H1 (cell line): ENCODE data around the gene TEX9. TPM values are rescaled to one million over a fixed set of nuclear protein-coding genes. Genes with fewer than 3 reads are reported as not detected.

ENCODE experiments used
- CTCF ChIA-PET: fragments of 300-600 bp; sonication (Branson Sonifier 250); formaldehyde crosslinking; loops from one replicate; lab custom pipeline; 2021; ENCODE audit not compliant: partially characterized antibody; lab: Charles Lee
- POLR2A ChIA-PET: fragments of 300-600 bp; sonication (Branson Sonifier 250); formaldehyde crosslinking; loops from one replicate; lab custom pipeline; 2021; ENCODE audit warnings: inconsistent platforms; ENCODE audit not compliant: partially characterized antibody; lab: Charles Lee
- DNase-seq, 2 experiments: peaks; one replicate each; pipeline versions ENCODE4 v3.0.0 to v3.0.0-alpha.2; 2010 to 2022; ENCODE audit warnings: low spot score in 2 of 2, low read depth in 1 of 2, mixed read lengths in 1 of 2
- FAIRE-seq: peaks from 2 replicates; lab custom pipeline; 2011; peaks lifted over from hg19 to GRCh38; lab: Jason Lieb, UNC
- H2AFZ ChIP-seq: 2 replicates; pipeline ENCODE4 v1.8.1; 2012; ENCODE audit warnings: low read length, inconsistent platforms
- H2AK5ac ChIP-seq: 2 replicates; pipeline ENCODE4 v1.6.1; 2013; ENCODE audit warnings: low read depth, low read length
- H2BK120ac ChIP-seq: replicated peaks from 2 replicates; pipeline ENCODE3; 2013; ENCODE audit warnings: low read depth, low read length, inconsistent platforms
- H2BK12ac ChIP-seq: 2 replicates; pipeline ENCODE4 v1.6.1; 2013; ENCODE audit warnings: low read depth, low read length
- H2BK15ac ChIP-seq: 2 replicates; pipeline ENCODE4 v1.6.1; 2013; ENCODE audit warnings: low read length
- H2BK20ac ChIP-seq: 2 replicates; pipeline ENCODE4 v1.6.1; 2013; ENCODE audit warnings: low read length
- H2BK5ac ChIP-seq: 2 replicates; pipeline ENCODE4 v1.6.1; 2013; ENCODE audit warnings: low read depth, low read length
- H3K14ac ChIP-seq: 2 replicates; pipeline ENCODE4 v1.6.1; 2013; ENCODE audit warnings: inconsistent platforms; ENCODE audit not compliant: insufficient read length
- H3K18ac ChIP-seq: 2 replicates; pipeline ENCODE4 v1.6.1; 2013; ENCODE audit warnings: low read length; ENCODE audit errors: extremely low read depth
- H3K23ac ChIP-seq: 2 replicates; pipeline ENCODE4 v1.6.1; 2013; ENCODE audit warnings: inconsistent platforms; ENCODE audit not compliant: insufficient read length
- H3K23me2 ChIP-seq: 2 replicates; pipeline ENCODE4 v1.6.1; 2013; ENCODE audit warnings: low read depth, low read length
- H3K27ac ChIP-seq: 2 replicates; pipeline ENCODE4 v1.6.1; 2011; ENCODE audit warnings: low read depth, low read length, inconsistent platforms
- H3K27me3 ChIP-seq, 4 experiments: replicated peaks in 1 of 4; 1 replicate in 1 of 4; 2 replicates in 3 of 4; pipeline versions ENCODE4 v1.6.1 to v1.8.1; 2011 to 2013; ENCODE audit warnings: low read length in 3 of 4, mild to moderate bottlenecking in 3 of 4, inconsistent platforms in 2 of 4, mixed read lengths in 2 of 4, moderate library complexity in 1 of 4; ENCODE audit not compliant: control insufficient read depth in 3 of 4, insufficient read depth in 3 of 4; ENCODE audit errors: extremely low read depth in 1 of 4
- H3K36me3 ChIP-seq, 4 experiments: 2 replicates each; pipeline versions ENCODE4 v1.6.1 to v1.8.1; 2011 to 2013; ENCODE audit warnings: mild to moderate bottlenecking in 4 of 4, low read length in 3 of 4, moderate library complexity in 2 of 4, control low read depth in 1 of 4, inconsistent platforms in 1 of 4; ENCODE audit not compliant: insufficient read depth in 4 of 4, control insufficient read depth in 2 of 4
- H3K4ac ChIP-seq: replicated peaks from 2 replicates; pipeline ENCODE3; 2013; ENCODE audit warnings: low read length, low read depth, mixed read lengths, inconsistent platforms; ENCODE audit not compliant: insufficient read length
- H3K4me1 ChIP-seq, 4 experiments: replicated peaks in 1 of 4; 1 replicate in 1 of 4; 2 replicates in 3 of 4; pipeline versions ENCODE4 v1.6.1 to v1.8.1; 2011 to 2013; ENCODE audit warnings: low read length in 3 of 4, inconsistent platforms in 2 of 4, mixed read lengths in 1 of 4; ENCODE audit not compliant: insufficient read depth in 4 of 4, control insufficient read depth in 3 of 4
- H3K4me2 ChIP-seq, 2 experiments: 2 replicates each; pipeline versions ENCODE4 v1.6.1 to v1.8.1; 2011 to 2013; ENCODE audit warnings: low read depth in 2 of 2, low read length in 2 of 2, control low read depth in 1 of 2, inconsistent platforms in 1 of 2, mild to moderate bottlenecking in 1 of 2; ENCODE audit not compliant: insufficient read depth in 1 of 2
- H3K4me3 ChIP-seq, 4 experiments: fragments of 200-600, 300-600 bp in 1 of 4; sonication (generic), shearing (Covaris generic), sonication (Bioruptor Twin) in 1 of 4; 2 replicates each; pipeline versions ENCODE4 v1.5.1 to v1.8.1; 2011 to 2016; ENCODE audit warnings: low read length in 4 of 4, low read depth in 3 of 4, control low read depth in 2 of 4, inconsistent platforms in 2 of 4, mild to moderate bottlenecking in 2 of 4, mixed read lengths in 1 of 4, moderate library complexity in 1 of 4; ENCODE audit not compliant: insufficient read depth in 2 of 4; ENCODE audit errors: extremely low read depth in 1 of 4
- H3K56ac ChIP-seq: replicated peaks from 2 replicates; pipeline ENCODE3; 2013; ENCODE audit warnings: low read depth, mild to moderate bottlenecking, mixed read lengths, low read length, inconsistent platforms; ENCODE audit not compliant: insufficient read length
- H3K79me1 ChIP-seq: 2 replicates; pipeline ENCODE4 v1.6.1; 2013; ENCODE audit warnings: low read depth, low read length, control low read depth
- H3K79me2 ChIP-seq, 2 experiments: 2 replicates each; pipeline versions ENCODE4 v1.6.1 to v1.8.1; 2012 to 2013; ENCODE audit warnings: low read length in 2 of 2, mild to moderate bottlenecking in 2 of 2, inconsistent platforms in 1 of 2; ENCODE audit not compliant: insufficient read depth in 2 of 2, control insufficient read depth in 1 of 2
- H3K9ac ChIP-seq, 4 experiments: replicated peaks in 1 of 4; 1 replicate in 1 of 4; 2 replicates in 3 of 4; pipeline versions ENCODE4 v1.6.1 to v1.8.1; 2011 to 2013; ENCODE audit warnings: low read depth in 3 of 4, low read length in 3 of 4, control low read depth in 2 of 4, mild to moderate bottlenecking in 2 of 4, moderate library complexity in 2 of 4, inconsistent platforms in 1 of 4; ENCODE audit errors: extremely low read depth in 1 of 4
- H3K9me3 ChIP-seq, 2 experiments: 2 replicates each; pipeline versions ENCODE4 v1.6.1 to v1.8.1; 2012 to 2013; ENCODE audit warnings: mild to moderate bottlenecking in 2 of 2, moderate library complexity in 2 of 2, control low read depth in 1 of 2, inconsistent platforms in 1 of 2, low read depth in 1 of 2, low read length in 1 of 2, mixed read lengths in 1 of 2; ENCODE audit not compliant: insufficient read depth in 2 of 2
- H4K20me1 ChIP-seq, 2 experiments: replicated peaks in 1 of 2; 2 replicates each; pipeline versions ENCODE3 to v1.8.1; 2011 to 2013; ENCODE audit warnings: inconsistent platforms in 2 of 2, low read length in 2 of 2, mild to moderate bottlenecking in 1 of 2; ENCODE audit not compliant: insufficient read depth in 2 of 2, control insufficient read depth in 1 of 2
- H4K5ac ChIP-seq: 2 replicates; pipeline ENCODE4 v1.6.1; 2013; ENCODE audit warnings: low read length, low read depth, mixed read lengths, inconsistent platforms; ENCODE audit not compliant: insufficient read length
- H4K8ac ChIP-seq: 2 replicates; pipeline ENCODE4 v1.8.0; 2013; ENCODE audit warnings: mild to moderate bottlenecking, moderate library complexity, low read length, inconsistent platforms; ENCODE audit not compliant: insufficient read depth; ENCODE audit errors: extremely low read depth
- H4K91ac ChIP-seq: replicated peaks from 2 replicates; pipeline ENCODE3; 2013; ENCODE audit warnings: low read length, mixed read lengths, inconsistent platforms; ENCODE audit not compliant: insufficient read length
- E2F6 ChIP-seq: IDR thresholded peaks from 2 replicates; pipeline ENCODE4 v1.6.1; 2012; ENCODE audit warnings: inconsistent platforms
- EP300 ChIP-seq, 2 experiments: IDR thresholded peaks; 1 replicate in 1 of 2; 2 replicates in 1 of 2; pipeline ENCODE4 v1.6.1; 2011 to 2012; ENCODE audit warnings: low read depth in 2 of 2, low read length in 2 of 2, mild to moderate bottlenecking in 2 of 2, borderline replicate concordance in 1 of 2, inconsistent platforms in 1 of 2, moderate library complexity in 1 of 2
- PHF8 ChIP-seq: fragments of 200-600 bp; sonication (generic); conservative IDR thresholded peaks from 2 replicates; pipeline ENCODE4 v1.7.1; 2012; ENCODE audit warnings: low read depth, mild to moderate bottlenecking, inconsistent platforms, low read length, moderate library complexity
- RNF2 ChIP-seq: fragments of 200-900, 300-1000 bp; sonication (generic); IDR thresholded peaks from 2 replicates; pipeline ENCODE4 v1.7.1; 2016; ENCODE audit warnings: borderline replicate concordance, low read depth, mild to moderate bottlenecking, antibody characterized with exemption, low read length; ENCODE audit not compliant: poor library complexity, severe bottlenecking; ENCODE audit errors: missing control alignments
- RXRA ChIP-seq: IDR thresholded peaks from 2 replicates; pipeline ENCODE4 v1.6.1; 2011; ENCODE audit warnings: low read depth, mild to moderate bottlenecking, low read length, moderate library complexity; ENCODE audit not compliant: insufficient read depth
- TCF12 ChIP-seq: IDR thresholded peaks from 2 replicates; pipeline ENCODE4 v1.6.1; 2011; ENCODE audit warnings: low read depth, mild to moderate bottlenecking, low read length
- WGBS, 2 experiments: shearing (Covaris generic) in 1 of 2; methylation state at CpG; one replicate each; pipeline versions ENCODE4 v1.1.6 to v1.1.7; 2013 to 2015; ENCODE audit warnings: low lambda C conversion rate in 2 of 2, mixed read lengths in 2 of 2, inconsistent platforms in 1 of 2, low coverage in 1 of 2, missing lambda C conversion rate in 1 of 2; ENCODE audit not compliant: insufficient replicate concordance in 2 of 2, insufficient coverage in 1 of 2, insufficient read length in 1 of 2; ENCODE audit errors: extremely low coverage in 1 of 2, missing lambda C conversion rate in 1 of 2; 5-methylcytosine and 5-hydroxymethylcytosine counted together
- polyA plus RNA-seq, 7 experiments: library from polyadenylated mRNA; depleted of rRNA in 3 of 7; stranded (reverse) in 5 of 7; unstranded in 2 of 7; fragments of >200 nt in 5 of 7; fragments of 200-250 nt in 2 of 7; gene quantifications; 1 replicate in 5 of 7; 2 replicates in 1 of 7; 4 replicates in 1 of 7; pipeline versions ENCODE4 v1.2.1 to v1.2.3, GENCODE V29; 2011 to 2013; ENCODE audit warnings: missing spikeins in 2 of 7, mixed read lengths in 2 of 7
- total RNA-seq: library from RNA; stranded (reverse); fragmentation: NEBNext Ultra II Directional; extraction: Animal tissue kit (Norgen Biotek cat#: 25700); gene quantifications from 2 replicates; pipeline ENCODE4 v1.2.1, GENCODE V29; 2021

The TEX9 gene
- total and polyA plus RNA-seq, 2 of the 8 experiments (the other 6 are each of a cell fraction or from before 2014, with no cell fraction given) = 3.4 to 12.3 TPM

GRCh38 chr15:56440214-56440770 lies 75.1 kb downstream of the TEX9 start:
- Histone ChIP-seq H3K56ac (no peak overlapping the region), H2BK12ac (no peak overlapping the region), H3K4me1 (no peaks in the 10 kb centered on the region), H4K8ac (no peak overlapping the region), H3K36me3 (peaks cover 0 to 6% (median 0%) of the 10 kb centered on the region in 4 experiments; a peak in 2 of 8 replicates), H3K9me3 (peaks cover 8 to 13% of the 10 kb centered on the region in 2 experiments; a peak in 3 of 4 replicates), H3K79me2 (no peaks in the 10 kb centered on the region), H4K91ac (no peak overlapping the region), H3K14ac (no peak overlapping the region), H2BK5ac (no peak overlapping the region), H3K79me1 (no peaks in the 10 kb centered on the region), H3K18ac (no peak overlapping the region), H3K27me3 (no peaks in the 10 kb centered on the region), H3K23me2 (no peaks in the 10 kb centered on the region), H3K4me2 (no peak overlapping the region), H3K9ac (no peak overlapping the region), H3K27ac (no peak overlapping the region), H2AK5ac (no peak overlapping the region), H2BK20ac (no peak overlapping the region), H3K4ac (no peak overlapping the region), H2AFZ (no peak overlapping the region), H2BK120ac (no peak overlapping the region), H3K4me3 (no peak overlapping the region), H4K5ac (no peak overlapping the region), H3K23ac (no peak overlapping the region), H4K20me1 (no peaks in the 10 kb centered on the region), H2BK15ac (no peak overlapping the region)
- DNase-seq (no peak), FAIRE-seq (no peak)
- TF ChIP-seq PHF8 (no peak), RXRA (no peak), EP300 (IDR thresholded peaks at IDR 0.05; ENCODE audit: borderline replicate concordance in 1 of 2, low read depth in 2 of 2, low read length in 2 of 2) (no peak), RNF2 (no peak), TCF12 (no peak), E2F6 (no peak)
- WGBS, 2 experiments = 96% methylated on average over 1 of the region's 1 CpG; no CpG with 5 or more reads in 1 of the 2 experiments
- POLR2A ChIA-PET = no interaction called here
- CTCF ChIA-PET = no interaction called here
